GM19452 (cell line): Measurements from ENCODE around the gene UBE2D2.
"Not testable (repeated sequence)": the region's sequence is repeated elsewhere in the genome, so short reads cannot be mapped to it uniquely, and the experiment has no call there.

Experiments used
- ATAC-seq: cut with Tn5 transposase; IDR thresholded peaks from one replicate; pipeline ENCODE4 v1.9.1; 2021; ENCODE audit not compliant: unreplicated experiment

Gene UBE2D2

GRCh38 chr5:139582181-139582580 lies 21.0 kb downstream of the UBE2D2 start:
- not testable (repeated sequence) for ATAC-seq

- no peak for ATAC-seq
Measured at GRCh38 chr5:139584137-139584536, 23.0 kb downstream of the UBE2D2 start.

GRCh38 chr5:139588116-139588515 lies 27.0 kb downstream of the UBE2D2 start:
- ATAC-seq: not testable (repeated sequence)

GRCh38 chr5:139588962-139589361 lies 27.8 kb downstream of the UBE2D2 start:
- no peak for ATAC-seq

GRCh38 chr5:139592289-139592688 lies 31.1 kb downstream of the UBE2D2 start:
- no peak for ATAC-seq

GRCh38 chr5:139593076-139593475 lies 31.9 kb downstream of the UBE2D2 start:
- not testable (repeated sequence) for ATAC-seq

GRCh38 chr5:139593716-139594319 lies 32.7 kb downstream of the UBE2D2 start:
- ATAC-seq: no peak

- no peak for ATAC-seq
Measured at GRCh38 chr5:139597134-139597533, 36.0 kb downstream of the UBE2D2 start.

- ATAC-seq: not testable (repeated sequence)
Measured at GRCh38 chr5:139598601-139598965, 37.4 kb downstream of the UBE2D2 start.

GRCh38 chr5:139600336-139600949 lies 39.3 kb downstream of the UBE2D2 start:
- no peak for ATAC-seq

- ATAC-seq: no peak
Measured at GRCh38 chr5:139601429-139601828, 40.3 kb downstream of the UBE2D2 start.

GRCh38 chr5:139601948-139602347 lies 40.8 kb downstream of the UBE2D2 start:
- ATAC-seq: not testable (repeated sequence)

- ATAC-seq: no peak
Measured at GRCh38 chr5:139605887-139606286, 44.7 kb downstream of the UBE2D2 start.

GRCh38 chr5:139611703-139612584 lies 50.8 kb downstream of the UBE2D2 start:
- no peak for ATAC-seq

GRCh38 chr5:139619861-139620260 lies 58.7 kb downstream of the UBE2D2 start:
- no peak for ATAC-seq

GRCh38 chr5:139625398-139625797 lies 64.3 kb downstream of the UBE2D2 start:
- ATAC-seq: not testable (repeated sequence)

GRCh38 chr5:139630855-139631254 lies 69.7 kb downstream of the UBE2D2 start:
- ATAC-seq: no peak

GRCh38 chr5:139631520-139632165 lies 70.5 kb downstream of the UBE2D2 start:
- ATAC-seq: no peak

- no peak for ATAC-seq
Measured at GRCh38 chr5:139633295-139634027, 72.3 kb downstream of the UBE2D2 start.

- no peak for ATAC-seq
Measured at GRCh38 chr5:139634028-139634325, 72.8 kb downstream of the UBE2D2 start.

- ATAC-seq: no peak
Measured at GRCh38 chr5:139634541-139634940, 73.4 kb downstream of the UBE2D2 start.
